OCI-LY7 (cell line): Measurements from ENCODE around the gene TRANK1. TPM values are rescaled to one million over a fixed set of nuclear protein-coding genes. Genes with fewer than 3 reads are reported as not detected.

ENCODE experiments used
- BruUV-seq: library from RNA; stranded (reverse); fragments of 400-500 nt; replicated peaks from 2 replicates; lab custom pipeline; 2021; lab: Mats Ljungman, UMichigan
- CTCF ChIA-PET: fragments of 300-600 bp; sonication (Branson Sonifier 250); formaldehyde crosslinking; loops from one replicate; lab custom pipeline; 2022; ENCODE audit warnings: antibody characterized with exemption; ENCODE audit not compliant: unreplicated experiment; lab: Charles Lee
- POLR2A ChIA-PET: fragments of 300-600 bp; sonication (Branson Sonifier 250); formaldehyde crosslinking; loops from one replicate; lab custom pipeline; 2022; ENCODE audit warnings: antibody characterized with exemption; lab: Charles Lee
- DNase-seq: peaks from one replicate; pipeline ENCODE4 v3.0.0-alpha.2; 2015; ENCODE audit warnings: low spot score
- H2AFZ ChIP-seq: fragments of 200-600 bp; sonication (generic), shearing (Covaris generic); 2 replicates; pipeline ENCODE4 v1.6.1; 2014; ENCODE audit warnings: mild to moderate bottlenecking, antibody characterized with exemption, low read length, moderate library complexity
- H3K27ac ChIP-seq: fragments of 200-600 bp; sonication (generic); 2 replicates; pipeline ENCODE4 v1.5.1; 2014; ENCODE audit warnings: mixed run types, low read depth, mild to moderate bottlenecking, moderate library complexity, low read length, inconsistent platforms; ENCODE audit not compliant: poor library complexity, severe bottlenecking
- H3K36me3 ChIP-seq: fragments of 200-600 bp; sonication (generic); 2 replicates; pipeline ENCODE4 v1.6.1; 2014; ENCODE audit warnings: mild to moderate bottlenecking, antibody characterized with exemption, low read length, moderate library complexity, mixed read lengths; ENCODE audit not compliant: insufficient read depth
- H3K4me1 ChIP-seq: fragments of 200-600 bp; sonication (generic); 2 replicates; pipeline ENCODE4 v1.5.1; 2014; ENCODE audit warnings: mild to moderate bottlenecking, low read length; ENCODE audit not compliant: insufficient read depth, poor library complexity, severe bottlenecking
- H3K4me2 ChIP-seq: fragments of 200-600 bp; sonication (generic); 2 replicates; pipeline ENCODE4 v1.6.1; 2014; ENCODE audit warnings: mild to moderate bottlenecking, low read length
- H3K4me3 ChIP-seq: fragments of 200-600 bp; sonication (generic); 2 replicates; pipeline ENCODE4 v1.5.1; 2014; ENCODE audit warnings: mild to moderate bottlenecking, low read depth, low read length; ENCODE audit not compliant: poor library complexity, severe bottlenecking
- H3K79me2 ChIP-seq: fragments of 200-600 bp; sonication (generic); 2 replicates; pipeline ENCODE4 v1.6.1; 2016; ENCODE audit warnings: low read depth, mild to moderate bottlenecking, low read length, moderate library complexity, mixed read lengths; ENCODE audit not compliant: insufficient read depth
- H3K9me2 ChIP-seq: fragments of 200-600 bp; sonication (generic); 2 replicates; pipeline ENCODE4 v1.6.1; 2016; ENCODE audit warnings: mild to moderate bottlenecking, low read length, mixed read lengths; ENCODE audit not compliant: insufficient read depth
- H3K9me3 ChIP-seq: fragments of 200-600 bp; sonication (generic); 2 replicates; pipeline ENCODE4 v1.6.1; 2014; ENCODE audit warnings: mild to moderate bottlenecking, mixed run types, low read length, mixed read lengths
- H4K20me1 ChIP-seq: fragments of 200-600 bp; sonication (generic); 2 replicates; pipeline ENCODE4 v1.6.1; 2014; ENCODE audit warnings: mild to moderate bottlenecking, antibody characterized with exemption, low read length, moderate library complexity, mixed read lengths; ENCODE audit not compliant: insufficient read depth
- CTCF ChIP-seq: fragments of 200-600 bp; sonication (generic); conservative IDR thresholded peaks from 2 replicates; pipeline ENCODE4 v1.5.1; 2014; ENCODE audit warnings: mild to moderate bottlenecking, antibody characterized with exemption, low read length, moderate library complexity, mixed read lengths
- EZH2phosphoT487 ChIP-seq: fragments of 200-600 bp; sonication (generic); IDR thresholded peaks from 2 replicates; pipeline ENCODE4 v1.6.1; 2018; ENCODE audit warnings: low read depth, borderline replicate concordance, mild to moderate bottlenecking, mixed run types, antibody characterized with exemption, low read length, moderate library complexity, mixed read lengths
- intact Hi-C: fragments of 100-400 bp; cut with micrococcal nuclease; formaldehyde crosslinking; loops from one replicate; pipeline ENCODE4 v1.10.0; 2022; ENCODE audit not compliant: unreplicated experiment
- total RNA-seq, 2 experiments: library from RNA; depleted of rRNA in 1 of 2; stranded (reverse); fragments of >200 nt in 1 of 2; shearing (Covaris generic) in 1 of 2; gene quantifications; 2 replicates each; pipeline ENCODE4 v1.2.3, GENCODE V29; 2014 to 2022

TRANK1 gene
- total RNA-seq, 2 experiments from 2014 or later, result 34.9 to 57.1 TPM

DNA sequence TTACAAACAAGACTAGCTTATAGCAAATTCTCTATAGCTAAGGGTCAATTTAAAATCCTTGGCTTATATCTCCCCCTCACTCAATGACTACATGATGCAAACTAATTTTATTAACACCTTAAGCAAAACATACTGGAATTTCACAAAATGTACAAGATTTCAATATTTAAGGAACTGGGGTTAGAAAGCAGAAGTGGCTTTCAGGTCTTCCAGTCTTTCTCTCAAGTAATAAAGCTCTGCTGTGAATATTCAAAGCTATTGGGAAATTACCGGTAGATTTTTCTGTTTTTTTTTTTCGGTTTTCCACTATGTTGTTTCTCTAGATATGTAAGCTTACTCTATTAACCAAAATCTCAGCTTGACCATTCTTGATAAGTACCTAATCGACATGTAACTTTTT is 44.2 kb upstream of the TRANK1 start:
- POLR2A ChIA-PET, result interaction anchor here (0.5 to 3.0 kb wide), 18 partner anchors 9 to 1508 kb away, joined by 3 to 11 read pairs (median 4); no protein-coding TSS in a partner anchor
- H3K4me1 ChIP-seq, result peaks cover 33% of the 10 kb centered on the region

DNA sequence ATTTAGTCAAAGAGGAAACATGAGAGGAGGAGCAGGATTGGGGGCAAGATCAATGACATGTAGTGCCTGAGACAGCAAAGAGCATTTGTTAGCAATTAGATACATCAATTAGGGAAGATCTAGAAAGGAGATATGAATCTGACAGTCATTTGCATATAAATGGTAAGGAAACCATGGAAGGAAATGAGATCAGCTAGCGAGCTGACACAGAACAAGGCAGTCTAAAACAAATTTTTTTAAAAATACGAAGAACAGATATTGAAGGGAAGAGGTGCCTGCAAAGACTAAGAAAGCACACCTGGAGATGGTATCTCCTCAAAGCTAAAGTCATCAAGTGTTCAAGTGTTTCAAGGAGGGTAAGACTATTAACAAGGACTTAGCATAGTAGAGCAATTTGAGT is 43.5 kb upstream of the TRANK1 start:
- DNase-seq, result peak; percentile 32
- H4K20me1 ChIP-seq, result peaks cover 41% of the 10 kb centered on the region
- no peaks in the 10 kb centered on the region for H3K9me3 ChIP-seq
- CTCF ChIA-PET, result interaction anchor here (1.1 kb wide), 1 partner anchor 30 kb away, joined by 3 read pairs; no protein-coding TSS in a partner anchor
- H3K27ac ChIP-seq, result no peak overlapping the region
- peaks cover 33% of the 10 kb centered on the region for H3K4me1 ChIP-seq
- no peak for TF ChIP-seq EZH2phosphoT487
- no peak for TF ChIP-seq CTCF
- H3K9me2 ChIP-seq, result no peaks in the 10 kb centered on the region
- peaks cover 85% of the 10 kb centered on the region for H3K36me3 ChIP-seq
- no peak overlapping the region for H2AFZ ChIP-seq
- POLR2A ChIA-PET, result interaction anchor here (0.5 to 3.0 kb wide), 13 partner anchors 8 to 459 kb away, joined by 3 to 11 read pairs (median 6); no protein-coding TSS in a partner anchor
- H3K4me3 ChIP-seq, result peak overlapping the region; percentile 78
- BruUV-seq, result no TSS peak
- intact Hi-C loops, result no loop called here
- peaks cover 54% of the 10 kb centered on the region for H3K79me2 ChIP-seq
- H3K4me2 ChIP-seq, result peak overlapping the region; percentile 88

More for the DNA sequence above, 44.2 kb upstream of the TRANK1 start:
- peaks cover 41% of the 10 kb centered on the region for H4K20me1 ChIP-seq
- no peak overlapping the region for H3K27ac ChIP-seq
- H3K4me2 ChIP-seq, result peak overlapping the region; percentile 88
- no peak for TF ChIP-seq EZH2phosphoT487
- no peak for TF ChIP-seq CTCF
- H3K36me3 ChIP-seq, result peaks cover 78% of the 10 kb centered on the region
- intact Hi-C loops, result no loop called here
- H3K9me3 ChIP-seq, result no peaks in the 10 kb centered on the region
- peaks cover 58% of the 10 kb centered on the region for H3K79me2 ChIP-seq
- CTCF ChIA-PET, result interaction anchor here (1.1 kb wide), 1 partner anchor 30 kb away, joined by 3 read pairs; no protein-coding TSS in a partner anchor
- no peak overlapping the region for H2AFZ ChIP-seq
- no TSS peak for BruUV-seq
- peak overlapping the region; percentile 78 for H3K4me3 ChIP-seq
- no peaks in the 10 kb centered on the region for H3K9me2 ChIP-seq
- DNase-seq, result no peak

- intact Hi-C loops, result no loop called here
- POLR2A ChIA-PET, result interaction anchor here (0.7 to 1.6 kb wide), 3 partner anchors 8 to 1304 kb away, joined by 3 to 10 read pairs (median 9); partner anchors contain the start of genes EPM2AIP1 and MLH1
These were observed 36.2 kb upstream of the TRANK1 start for GRCh38 chr3:36981006-36981405.

More at GRCh38 chr3:36981006-36981405, 36.2 kb upstream of the TRANK1 start:
- H3K9me3 ChIP-seq, result no peaks in the 10 kb centered on the region
- H3K36me3 ChIP-seq, result peaks cover 44% of the 10 kb centered on the region
- no peak overlapping the region for H3K4me2 ChIP-seq
- H3K27ac ChIP-seq, result no peak overlapping the region
- TF ChIP-seq CTCF (no peak), EZH2phosphoT487 (no peak)
- no peak overlapping the region for H3K4me3 ChIP-seq
- H2AFZ ChIP-seq, result no peak overlapping the region
- no TSS peak for BruUV-seq
- H3K79me2 ChIP-seq, result no peaks in the 10 kb centered on the region
- CTCF ChIA-PET, result no interaction called here
- H3K4me1 ChIP-seq, result no peaks in the 10 kb centered on the region
- DNase-seq, result no peak
- no peaks in the 10 kb centered on the region for H4K20me1 ChIP-seq
- H3K9me2 ChIP-seq, result no peaks in the 10 kb centered on the region
